Neural cell (in vitro differentiated cells): Measurements from ENCODE around the gene CEP85L. TPM values are rescaled to one million over a fixed set of nuclear protein-coding genes. Genes with fewer than 3 reads are reported as not detected.

ENCODE experiments used
- H2AFZ ChIP-seq: fragments of 200-600, 300-800 bp; sonication (generic), shearing (Covaris generic); 2 replicates; pipeline ENCODE4 v1.6.0; 2014; ENCODE audit warnings: low read depth, mild to moderate bottlenecking, antibody characterized with exemption, low read length, moderate library complexity
- H3F3A ChIP-seq: fragments of 200-600 bp; shearing (Covaris generic); 2 replicates; pipeline ENCODE4 v1.6.1; 2016; ENCODE audit warnings: mild to moderate bottlenecking, moderate library complexity, mixed read lengths, antibody characterized with exemption, low read length; ENCODE audit not compliant: insufficient read depth, poor library complexity, severe bottlenecking
- H3K27ac ChIP-seq: fragments of 200-600, 300-800 bp; sonication (generic), shearing (Covaris generic); 2 replicates; pipeline ENCODE4 v1.5.1; 2014; ENCODE audit warnings: mild to moderate bottlenecking, low read length, moderate library complexity
- H3K27me3 ChIP-seq: fragments of 300-800, 200-600 bp; sonication (generic), shearing (Covaris generic); 2 replicates; pipeline ENCODE4 v1.6.0; 2014; ENCODE audit warnings: mild to moderate bottlenecking, low read depth, low read length, moderate library complexity; ENCODE audit not compliant: insufficient read depth
- H3K36me3 ChIP-seq: fragments of 300-800, 200-600 bp; sonication (generic), shearing (Covaris generic); 2 replicates; pipeline ENCODE4 v1.5.1; 2014; ENCODE audit warnings: mild to moderate bottlenecking, antibody characterized with exemption, low read length, moderate library complexity; ENCODE audit not compliant: insufficient read depth
- H3K4me2 ChIP-seq: fragments of 300-800, 200-600 bp; sonication (generic), shearing (Covaris generic); 2 replicates; pipeline ENCODE4 v1.6.0; 2014; ENCODE audit warnings: mild to moderate bottlenecking, low read length
- H3K4me3 ChIP-seq: fragments of 300-800, 200-600 bp; sonication (generic), shearing (Covaris generic); 2 replicates; pipeline ENCODE4 v1.5.1; 2014; ENCODE audit warnings: mild to moderate bottlenecking, low read length, moderate library complexity
- H3K79me2 ChIP-seq: fragments of 200-600 bp; shearing (Covaris generic); replicated peaks from 2 replicates; pipeline ENCODE4 v1.6.0; 2014; ENCODE audit warnings: mild to moderate bottlenecking, low read length, moderate library complexity; ENCODE audit not compliant: insufficient read depth
- H3K9ac ChIP-seq: fragments of 300-800, 200-600 bp; sonication (generic), shearing (Covaris generic); 2 replicates; pipeline ENCODE4 v1.6.1; 2016; ENCODE audit warnings: mild to moderate bottlenecking, low read length, mixed read lengths
- H3K9me2 ChIP-seq: fragments of 200-600 bp; shearing (Covaris generic); 2 replicates; pipeline ENCODE4 v1.6.1; 2016; ENCODE audit warnings: mild to moderate bottlenecking, low read length, mixed read lengths; ENCODE audit not compliant: insufficient read depth
- H3K9me3 ChIP-seq: fragments of 200-600, 300-800 bp; sonication (generic), shearing (Covaris generic); 2 replicates; pipeline ENCODE4 v1.6.1; 2016; ENCODE audit warnings: mild to moderate bottlenecking, mixed run types, low read length, moderate library complexity, mixed read lengths
- H4K20me1 ChIP-seq: fragments of 200-600 bp; shearing (Covaris generic); 2 replicates; pipeline ENCODE4 v1.6.1; 2016; ENCODE audit warnings: mild to moderate bottlenecking, mixed run types; ENCODE audit not compliant: insufficient read depth
- CTCF ChIP-seq: fragments of 450-650 bp; IDR thresholded peaks from 2 replicates; pipeline ENCODE4 v1.5.1; 2014; ENCODE audit warnings: antibody characterized with exemption, mild to moderate bottlenecking, moderate library complexity; ENCODE audit not compliant: poor library complexity, severe bottlenecking
- EP300 ChIP-seq: fragments of 450-650 bp; conservative IDR thresholded peaks from 2 replicates; pipeline ENCODE4 v1.6.1; 2014; ENCODE audit warnings: antibody characterized with exemption, mild to moderate bottlenecking, moderate library complexity; ENCODE audit not compliant: poor library complexity, severe bottlenecking
- EZH2 ChIP-seq: fragments of 200-600, 300-800 bp; shearing (Covaris generic), sonication (generic); IDR thresholded peaks from 2 replicates; pipeline ENCODE4 v1.6.1; 2014; ENCODE audit warnings: antibody characterized with exemption, low read length, borderline replicate concordance, mild to moderate bottlenecking; ENCODE audit not compliant: insufficient read depth, poor library complexity, severe bottlenecking
- MXI1 ChIP-seq: fragments of 450-650 bp; conservative IDR thresholded peaks from 2 replicates; pipeline ENCODE4 v1.6.1; 2014; ENCODE audit warnings: antibody characterized with exemption, mild to moderate bottlenecking; ENCODE audit not compliant: poor library complexity, severe bottlenecking
- POLR2AphosphoS5 ChIP-seq: IDR thresholded peaks from 2 replicates; pipeline ENCODE4 v1.6.1; 2012
- RAD21 ChIP-seq: fragments of 450-650 bp; conservative IDR thresholded peaks from 2 replicates; pipeline ENCODE4 v1.6.1; 2014; ENCODE audit warnings: antibody characterized with exemption, mild to moderate bottlenecking, moderate library complexity
- REST ChIP-seq: IDR thresholded peaks from 2 replicates; pipeline ENCODE4 v1.6.1; 2012; ENCODE audit warnings: borderline replicate concordance
- SMC3 ChIP-seq: fragments of 450-650 bp; conservative IDR thresholded peaks from 2 replicates; pipeline ENCODE4 v1.6.1; 2014; ENCODE audit warnings: antibody characterized with exemption, mild to moderate bottlenecking, moderate library complexity; ENCODE audit not compliant: poor library complexity
- TAF1 ChIP-seq: IDR thresholded peaks from 2 replicates; pipeline ENCODE4 v1.6.1; 2012; ENCODE audit warnings: low read depth
- polyA plus RNA-seq: library from polyadenylated mRNA; depleted of rRNA; stranded (reverse); fragments of >200 nt; gene quantifications from 2 replicates; pipeline ENCODE4 v1.2.3, GENCODE V29; 2014

Gene CEP85L
- polyA plus RNA-seq, 1 donor from 2014 or later: 17.0 TPM

GRCh38 chr6:118661831-118662230, 10.4 kb upstream of the CEP85L start (continued):
- no peak for TF ChIP-seq MXI1

GRCh38 chr6:118660218-118660569, 8.8 kb upstream of the CEP85L start:
- no peak for TF ChIP-seq SMC3
- no peak for TF ChIP-seq TAF1
- no peak for TF ChIP-seq EP300
- no peak for TF ChIP-seq EZH2
- TF ChIP-seq REST: no peak
- TF ChIP-seq RAD21: no peak
- no peak for TF ChIP-seq POLR2AphosphoS5
- no peak for TF ChIP-seq MXI1
- TF ChIP-seq CTCF: no peak
- H3K27me3 ChIP-seq: no peaks in the 10 kb centered on the region
- H2AFZ ChIP-seq: no peak overlapping the region
- H3K79me2 ChIP-seq: no peaks in the 10 kb centered on the region
- no peaks in the 10 kb centered on the region for H3K9me3 ChIP-seq
- no peaks in the 10 kb centered on the region for H3K9me2 ChIP-seq
- no peak overlapping the region for H3K4me3 ChIP-seq
- no peaks in the 10 kb centered on the region for H4K20me1 ChIP-seq
- H3K36me3 ChIP-seq: no peaks in the 10 kb centered on the region
- no peak overlapping the region for H3K9ac ChIP-seq
- H3K27ac ChIP-seq: no peak overlapping the region
- H3F3A ChIP-seq: no peaks in the 10 kb centered on the region
- no peak overlapping the region for H3K4me2 ChIP-seq

- no peak overlapping the region for H3K27ac ChIP-seq
- no peak overlapping the region for H2AFZ ChIP-seq
- no peaks in the 10 kb centered on the region for H3K79me2 ChIP-seq
- TF ChIP-seq TAF1: no peak
- TF ChIP-seq RAD21: no peak
- TF ChIP-seq SMC3: no peak
- TF ChIP-seq CTCF: no peak
- TF ChIP-seq POLR2AphosphoS5: no peak
- no peak for TF ChIP-seq MXI1
- TF ChIP-seq EZH2: no peak
- no peak for TF ChIP-seq REST
- TF ChIP-seq EP300: no peak
- H3K27me3 ChIP-seq: no peaks in the 10 kb centered on the region
- H3F3A ChIP-seq: no peaks in the 10 kb centered on the region
- H3K4me2 ChIP-seq: no peak overlapping the region
- no peaks in the 10 kb centered on the region for H3K36me3 ChIP-seq
- H3K9ac ChIP-seq: no peak overlapping the region
- no peaks in the 10 kb centered on the region for H3K9me2 ChIP-seq
- no peak overlapping the region for H3K4me3 ChIP-seq
- no peaks in the 10 kb centered on the region for H3K9me3 ChIP-seq
- H4K20me1 ChIP-seq: no peaks in the 10 kb centered on the region
Measured at GRCh38 chr6:118659513-118660217, 8.3 kb upstream of the CEP85L start.
